ENCODE data around the gene VDAC2. TPM values are rescaled to one million over a fixed set of nuclear protein-coding genes. Genes with fewer than 3 reads are reported as not detected.

VDAC2 gene
- total and polyA plus RNA-seq, 10 of the 15 experiments (the other 5 are each of a cell fraction or from before 2014, with no cell fraction given): 73.4 to 294 (median 146) TPM

DNA sequence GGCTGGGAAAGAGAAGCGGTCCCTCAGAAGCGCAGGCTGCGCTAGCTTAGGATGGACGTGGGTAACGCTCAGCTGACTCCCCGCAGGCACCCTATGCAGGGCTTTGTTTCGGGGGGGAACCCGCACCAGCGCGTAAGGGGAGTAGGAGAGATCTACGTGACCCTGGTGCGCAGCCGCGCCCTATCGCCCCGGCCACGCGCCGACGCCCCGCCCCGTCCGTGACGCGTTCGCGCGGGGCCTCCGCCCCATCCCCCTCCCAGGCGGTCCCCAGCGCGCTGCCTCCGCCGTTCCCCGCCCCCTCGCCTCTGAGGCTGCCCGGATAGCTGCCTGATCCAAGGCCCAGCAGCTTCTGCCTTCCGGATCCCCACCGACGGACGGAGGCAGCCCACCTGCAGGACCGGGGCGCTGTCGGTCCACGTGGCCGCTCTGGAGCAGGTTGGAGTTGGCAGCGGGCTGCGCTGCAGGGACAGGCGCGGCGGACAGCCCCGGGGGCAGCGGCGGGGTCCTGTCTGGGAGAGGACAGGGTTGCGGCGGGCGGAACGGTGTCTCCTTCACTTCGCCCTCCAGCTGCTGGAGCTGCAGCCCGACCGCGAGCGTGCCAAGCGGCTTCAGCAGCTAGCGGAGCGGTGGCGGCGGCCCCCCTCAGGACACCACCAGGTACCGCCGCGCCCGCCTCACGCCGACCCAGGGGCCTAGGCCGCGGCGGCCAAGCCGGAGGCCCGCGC, at the start of gene VDAC2 (continued):
- peak; percentile 86 for TF ChIP-seq NR2F1 (conservative IDR thresholded peaks at IDR 0.05)
- TF ChIP-seq ASH2L (IDR thresholded peaks at IDR 0.05; ENCODE audit: borderline replicate concordance, low read depth): peak; percentile 18; the same call in 1 of the 2 replicates
- TF ChIP-seq, protein P1, sequence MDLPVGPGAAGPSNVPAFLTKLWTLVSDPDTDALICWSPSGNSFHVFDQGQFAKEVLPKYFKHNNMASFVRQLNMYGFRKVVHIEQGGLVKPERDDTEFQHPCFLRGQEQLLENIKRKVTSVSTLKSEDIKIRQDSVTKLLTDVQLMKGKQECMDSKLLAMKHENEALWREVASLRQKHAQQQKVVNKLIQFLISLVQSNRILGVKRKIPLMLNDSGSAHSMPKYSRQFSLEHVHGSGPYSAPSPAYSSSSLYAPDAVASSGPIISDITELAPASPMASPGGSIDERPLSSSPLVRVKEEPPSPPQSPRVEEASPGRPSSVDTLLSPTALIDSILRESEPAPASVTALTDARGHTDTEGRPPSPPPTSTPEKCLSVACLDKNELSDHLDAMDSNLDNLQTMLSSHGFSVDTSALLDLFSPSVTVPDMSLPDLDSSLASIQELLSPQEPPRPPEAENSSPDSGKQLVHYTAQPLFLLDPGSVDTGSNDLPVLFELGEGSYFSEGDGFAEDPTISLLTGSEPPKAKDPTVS (IDR thresholded peaks at IDR 0.05; ENCODE audit: low read depth, low read length): peak; percentile 68; the same call in 1 of the 2 replicates
- TF ChIP-seq TARDBP (IDR thresholded peaks at IDR 0.05; ENCODE audit: borderline replicate concordance): peak; percentile 82
- peak; percentile 67 for TF ChIP-seq NRF1 (conservative IDR thresholded peaks at IDR 0.05; ENCODE audit: low read depth, low read length)
- TF ChIP-seq SUPT20H (IDR thresholded peaks at IDR 0.05; ENCODE audit: borderline replicate concordance, control insufficient read depth, low read depth, low read length): no peak
- TF ChIP-seq RCOR1 (conservative IDR thresholded peaks at IDR 0.05; ENCODE audit: low read depth, low read length): 0 out of 2 replicates have a peak, but pooled peaks have one; percentile 78
- TF ChIP-seq, protein P2, sequence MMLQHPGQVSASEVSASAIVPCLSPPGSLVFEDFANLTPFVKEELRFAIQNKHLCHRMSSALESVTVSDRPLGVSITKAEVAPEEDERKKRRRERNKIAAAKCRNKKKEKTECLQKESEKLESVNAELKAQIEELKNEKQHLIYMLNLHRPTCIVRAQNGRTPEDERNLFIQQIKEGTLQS (IDR thresholded peaks at IDR 0.05; ENCODE audit: borderline replicate concordance, extremely low read depth, low read depth, low read length): no peak
- TF ChIP-seq, protein P3, sequence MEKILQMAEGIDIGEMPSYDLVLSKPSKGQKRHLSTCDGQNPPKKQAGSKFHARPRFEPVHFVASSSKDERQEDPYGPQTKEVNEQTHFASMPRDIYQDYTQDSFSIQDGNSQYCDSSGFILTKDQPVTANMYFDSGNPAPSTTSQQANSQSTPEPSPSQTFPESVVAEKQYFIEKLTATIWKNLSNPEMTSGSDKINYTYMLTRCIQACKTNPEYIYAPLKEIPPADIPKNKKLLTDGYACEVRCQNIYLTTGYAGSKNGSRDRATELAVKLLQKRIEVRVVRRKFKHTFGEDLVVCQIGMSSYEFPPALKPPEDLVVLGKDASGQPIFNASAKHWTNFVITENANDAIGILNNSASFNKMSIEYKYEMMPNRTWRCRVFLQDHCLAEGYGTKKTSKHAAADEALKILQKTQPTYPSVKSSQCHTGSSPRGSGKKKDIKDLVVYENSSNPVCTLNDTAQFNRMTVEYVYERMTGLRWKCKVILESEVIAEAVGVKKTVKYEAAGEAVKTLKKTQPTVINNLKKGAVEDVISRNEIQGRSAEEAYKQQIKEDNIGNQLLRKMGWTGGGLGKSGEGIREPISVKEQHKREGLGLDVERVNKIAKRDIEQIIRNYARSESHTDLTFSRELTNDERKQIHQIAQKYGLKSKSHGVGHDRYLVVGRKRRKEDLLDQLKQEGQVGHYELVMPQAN (conservative IDR thresholded peaks at IDR 0.05): peak; percentile 96
- TF ChIP-seq, protein P4, sequence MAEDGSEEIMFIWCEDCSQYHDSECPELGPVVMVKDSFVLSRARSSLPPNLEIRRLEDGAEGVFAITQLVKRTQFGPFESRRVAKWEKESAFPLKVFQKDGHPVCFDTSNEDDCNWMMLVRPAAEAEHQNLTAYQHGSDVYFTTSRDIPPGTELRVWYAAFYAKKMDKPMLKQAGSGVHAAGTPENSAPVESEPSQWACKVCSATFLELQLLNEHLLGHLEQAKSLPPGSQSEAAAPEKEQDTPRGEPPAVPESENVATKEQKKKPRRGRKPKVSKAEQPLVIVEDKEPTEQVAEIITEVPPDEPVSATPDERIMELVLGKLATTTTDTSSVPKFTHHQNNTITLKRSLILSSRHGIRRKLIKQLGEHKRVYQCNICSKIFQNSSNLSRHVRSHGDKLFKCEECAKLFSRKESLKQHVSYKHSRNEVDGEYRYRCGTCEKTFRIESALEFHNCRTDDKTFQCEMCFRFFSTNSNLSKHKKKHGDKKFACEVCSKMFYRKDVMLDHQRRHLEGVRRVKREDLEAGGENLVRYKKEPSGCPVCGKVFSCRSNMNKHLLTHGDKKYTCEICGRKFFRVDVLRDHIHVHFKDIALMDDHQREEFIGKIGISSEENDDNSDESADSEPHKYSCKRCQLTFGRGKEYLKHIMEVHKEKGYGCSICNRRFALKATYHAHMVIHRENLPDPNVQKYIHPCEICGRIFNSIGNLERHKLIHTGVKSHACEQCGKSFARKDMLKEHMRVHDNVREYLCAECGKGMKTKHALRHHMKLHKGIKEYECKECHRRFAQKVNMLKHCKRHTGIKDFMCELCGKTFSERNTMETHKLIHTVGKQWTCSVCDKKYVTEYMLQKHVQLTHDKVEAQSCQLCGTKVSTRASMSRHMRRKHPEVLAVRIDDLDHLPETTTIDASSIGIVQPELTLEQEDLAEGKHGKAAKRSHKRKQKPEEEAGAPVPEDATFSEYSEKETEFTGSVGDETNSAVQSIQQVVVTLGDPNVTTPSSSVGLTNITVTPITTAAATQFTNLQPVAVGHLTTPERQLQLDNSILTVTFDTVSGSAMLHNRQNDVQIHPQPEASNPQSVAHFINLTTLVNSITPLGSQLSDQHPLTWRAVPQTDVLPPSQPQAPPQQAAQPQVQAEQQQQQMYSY (CRISPR knock-in tag; IDR thresholded peaks at IDR 0.05): no peak
- no peak for TF ChIP-seq WRNIP1 (IDR thresholded peaks at IDR 0.05; ENCODE audit: borderline replicate concordance, low read depth, low read length)
- TF ChIP-seq PAX5 (IDR thresholded peaks at IDR 0.05; ENCODE audit: borderline replicate concordance, low read depth, low read length): peak; percentile 0; the same call in 1 of the 2 replicates
- peak; percentile 100; the same call in 1 of the 2 replicates for TF ChIP-seq STAT1 (conservative IDR thresholded peaks at IDR 0.05)
- TF ChIP-seq, protein P5, sequence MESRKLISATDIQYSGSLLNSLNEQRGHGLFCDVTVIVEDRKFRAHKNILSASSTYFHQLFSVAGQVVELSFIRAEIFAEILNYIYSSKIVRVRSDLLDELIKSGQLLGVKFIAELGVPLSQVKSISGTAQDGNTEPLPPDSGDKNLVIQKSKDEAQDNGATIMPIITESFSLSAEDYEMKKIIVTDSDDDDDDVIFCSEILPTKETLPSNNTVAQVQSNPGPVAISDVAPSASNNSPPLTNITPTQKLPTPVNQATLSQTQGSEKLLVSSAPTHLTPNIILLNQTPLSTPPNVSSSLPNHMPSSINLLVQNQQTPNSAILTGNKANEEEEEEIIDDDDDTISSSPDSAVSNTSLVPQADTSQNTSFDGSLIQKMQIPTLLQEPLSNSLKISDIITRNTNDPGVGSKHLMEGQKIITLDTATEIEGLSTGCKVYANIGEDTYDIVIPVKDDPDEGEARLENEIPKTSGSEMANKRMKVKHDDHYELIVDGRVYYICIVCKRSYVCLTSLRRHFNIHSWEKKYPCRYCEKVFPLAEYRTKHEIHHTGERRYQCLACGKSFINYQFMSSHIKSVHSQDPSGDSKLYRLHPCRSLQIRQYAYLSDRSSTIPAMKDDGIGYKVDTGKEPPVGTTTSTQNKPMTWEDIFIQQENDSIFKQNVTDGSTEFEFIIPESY (IDR thresholded peaks at IDR 0.05): peak; percentile 96
